HK-2 (cell line): ENCODE measurements around the gene PCDH12.

ENCODE experiments used
- DNase-seq: peaks from one replicate; pipeline ENCODE4 v3.0.0-alpha.2; 2018; ENCODE audit not compliant: unreplicated experiment

Gene PCDH12

GRCh38 chr5:141909212-141909611 is 48.8 kb downstream of the PCDH12 start:
- no peak for DNase-seq

DNA sequence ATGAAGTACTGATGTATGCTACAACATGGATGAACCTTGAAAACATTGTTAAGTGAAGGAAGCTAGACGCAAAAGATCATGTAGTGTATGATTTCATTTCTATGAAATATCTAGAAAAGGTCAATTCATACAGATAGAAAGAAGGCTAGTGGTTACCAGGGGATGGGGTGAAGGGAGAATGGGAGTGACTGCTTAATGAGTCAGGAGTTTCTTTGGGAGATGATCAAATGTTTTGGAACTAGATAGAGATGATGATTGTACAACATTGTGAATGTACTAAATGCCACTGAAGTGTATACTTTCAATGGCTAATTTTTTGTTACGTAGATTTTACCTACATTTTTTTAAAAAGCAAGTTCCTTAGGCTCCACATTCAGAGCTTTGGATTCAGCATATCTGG is 49.2 kb downstream of the PCDH12 start:
- DNase-seq, result no peak

DNA sequence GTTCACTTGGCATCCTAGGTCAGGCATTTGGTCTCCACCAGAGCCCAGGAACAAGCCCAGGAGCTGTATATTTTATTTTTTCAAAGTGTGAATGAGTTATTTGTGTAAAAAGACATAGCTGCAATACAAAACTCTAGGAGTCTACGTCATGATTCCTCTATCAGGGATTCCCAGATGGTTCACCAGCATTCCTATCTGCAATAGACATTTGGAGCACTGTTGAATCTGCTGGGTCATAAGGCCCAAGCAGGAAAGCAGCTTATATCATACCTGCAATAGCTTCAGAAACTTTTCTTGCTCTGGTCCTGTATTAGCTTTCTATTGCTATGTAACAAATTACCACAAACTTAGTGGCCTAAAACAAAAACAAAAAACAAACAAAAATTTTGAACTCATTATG is 51.0 kb downstream of the PCDH12 start:
- no peak for DNase-seq

DNA sequence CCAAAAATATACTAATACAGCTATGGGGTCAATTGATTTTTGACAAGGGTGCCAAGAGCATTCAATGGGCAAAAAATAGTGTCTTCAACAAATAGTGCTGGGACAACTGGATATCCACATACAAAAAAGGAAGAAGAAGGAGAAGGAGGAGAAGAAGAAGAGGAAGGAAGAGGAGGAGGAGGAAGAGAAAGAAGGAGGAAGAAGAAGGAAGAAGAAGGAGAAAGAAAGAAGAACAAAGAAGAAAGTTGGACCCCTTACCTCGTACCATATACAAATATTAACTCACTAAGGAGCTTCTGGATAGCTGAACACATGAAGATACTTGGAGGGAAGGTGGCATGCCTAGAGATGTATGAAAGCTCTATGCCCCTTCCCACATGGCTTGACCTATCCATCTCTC is 51.5 kb downstream of the PCDH12 start:
- DNase-seq, result no peak

DNA sequence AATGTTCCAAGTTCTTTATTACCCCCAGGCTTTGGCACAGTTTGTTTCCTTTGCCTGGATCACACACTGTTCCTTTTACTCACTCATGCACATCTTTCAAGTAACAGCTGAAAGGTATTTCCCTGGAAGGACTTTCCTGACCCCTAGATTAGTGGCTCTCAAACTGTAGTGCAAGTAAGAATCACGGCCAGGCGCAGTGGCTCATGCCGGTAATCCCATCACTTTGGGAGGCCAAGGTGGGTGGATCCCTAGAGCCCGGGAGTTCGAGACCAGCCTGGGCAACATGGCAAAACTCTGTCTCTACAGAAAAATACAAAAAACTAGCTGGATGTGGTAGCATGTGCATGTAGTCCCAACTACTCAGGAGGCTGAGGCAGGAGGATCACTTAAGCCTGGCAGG is 53.5 kb downstream of the PCDH12 start:
- DNase-seq, result no peak

- no peak for DNase-seq
Measured at GRCh38 chr5:141903261-141903660, 54.7 kb downstream of the PCDH12 start.

GRCh38 chr5:141902015-141902814 is 55.8 kb downstream of the PCDH12 start:
- no peak for DNase-seq

DNA sequence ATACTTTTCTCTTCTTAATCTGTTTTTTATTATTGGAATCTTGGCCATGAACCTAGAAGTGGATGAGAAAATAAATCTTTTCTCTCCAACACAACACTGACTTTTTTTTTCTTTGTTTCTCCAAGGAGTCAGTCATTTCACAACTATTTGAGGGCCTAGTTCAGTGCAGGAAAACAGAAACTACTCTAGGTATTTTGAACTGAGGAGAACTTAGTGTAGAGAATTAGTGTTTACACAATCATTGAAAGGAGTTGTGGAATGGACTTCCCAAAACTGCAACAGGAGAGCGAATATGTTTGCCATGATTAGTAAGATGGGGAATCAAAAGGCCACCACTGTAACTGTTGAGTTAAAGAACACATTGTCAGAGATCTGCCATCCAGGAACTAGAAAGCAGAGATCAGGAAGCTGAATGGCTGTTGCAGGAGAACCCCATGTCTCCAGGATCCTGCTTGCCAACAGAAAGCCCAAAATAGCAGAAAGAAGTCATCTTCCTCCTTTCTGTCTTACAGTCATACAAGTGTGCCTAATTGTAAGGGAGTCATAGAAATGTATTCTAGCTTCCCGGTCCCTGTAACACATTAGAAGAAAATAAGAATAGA is 59.5 kb downstream of the PCDH12 start:
- no peak for DNase-seq

GRCh38 chr5:141897425-141897824 is 60.6 kb downstream of the PCDH12 start:
- no peak for DNase-seq
